Measurements from ENCODE around the gene DHX34. TPM values are rescaled to one million over a fixed set of nuclear protein-coding genes. Genes with fewer than 3 reads are reported as not detected.

The DHX34 gene
- 27.5 to 38.3 TPM (median 34.1 TPM) in 5 replicates for total RNA-seq (2022; extraction: Qiagen RNA extraction; ENCODE audit: low read depth)

GRCh38 chr19:47348819-47349795 is at the start of gene DHX34:
DHX34 (plus strand) TSS chr19:47349315; CDS start chr19:47353031, 3,716 bp downstream.

GRCh38 chr19:47309608-47310007 is 39.5 kb upstream of the DHX34 start, which contains the start of gene C5AR1:
C5AR1 (plus strand) TSS chr19:47309861; CDS start chr19:47309896, 35 bp downstream.

GRCh38 chr19:47331931-47332547 is 17.1 kb upstream of the DHX34 start, which contains the start of gene C5AR2:
C5AR2 (plus strand) TSS chr19:47332175; CDS start chr19:47340800, 8,625 bp downstream.

GRCh38 chr19:47419030-47419783 is 70.1 kb downstream of the DHX34 start, which contains the start of gene MEIS3:
MEIS3 (minus strand) TSS chr19:47419527; CDS start chr19:47419081, 446 bp downstream.

Other genes starting within 250 kb of the DHX34 start
- gene ZC3H4, start 235.5 kb upstream of the DHX34 start, total RNA-seq (2022; extraction: Qiagen RNA extraction; ENCODE audit: low read depth), result 19.7 to 23.0 TPM (median 20.4 TPM) in 5 replicates
- gene SAE1, start 218.5 kb upstream of the DHX34 start, total RNA-seq (2022; extraction: Qiagen RNA extraction; ENCODE audit: low read depth), result 197 to 219 TPM (median 209 TPM) in 5 replicates
- gene BBC3, start 118.1 kb upstream of the DHX34 start, total RNA-seq (2022; extraction: Qiagen RNA extraction; ENCODE audit: low read depth), result 13.9 to 26.4 TPM (median 23.7 TPM) in 5 replicates
- 21.4 to 24.9 TPM (median 23.7 TPM) in 5 replicates for gene CCDC9, start 92.8 kb upstream of the DHX34 start, total RNA-seq (2022; extraction: Qiagen RNA extraction; ENCODE audit: low read depth)
- 4.3 to 11.0 TPM (median 9.7 TPM) in 5 replicates for gene INAFM1, start 74.4 kb upstream of the DHX34 start, total RNA-seq (2022; extraction: Qiagen RNA extraction; ENCODE audit: low read depth)
- gene C5AR1, start 39.5 kb upstream of the DHX34 start, total RNA-seq (2022; extraction: Qiagen RNA extraction; ENCODE audit: low read depth), result 1.4 to 2.3 TPM (median 2.2 TPM) in 5 replicates
- 7.6 to 13.5 TPM (median 13.0 TPM) in 5 replicates for gene C5AR2, start 17.1 kb upstream of the DHX34 start, total RNA-seq (2022; extraction: Qiagen RNA extraction; ENCODE audit: low read depth)
- 31.1 to 41.8 TPM (median 37.4 TPM) in 5 replicates for gene MEIS3, start 70.2 kb downstream of the DHX34 start, total RNA-seq (2022; extraction: Qiagen RNA extraction; ENCODE audit: low read depth)
- 0.36 to 1.5 TPM (median 0.42 TPM) in 5 replicates for gene SLC8A2, start 122.6 kb downstream of the DHX34 start, total RNA-seq (2022; extraction: Qiagen RNA extraction; ENCODE audit: low read depth)
- 14.1 to 23.7 TPM (median 22.9 TPM) in 5 replicates for gene KPTN, start 134.9 kb downstream of the DHX34 start, total RNA-seq (2022; extraction: Qiagen RNA extraction; ENCODE audit: low read depth)
- gene NAPA, start 165.7 kb downstream of the DHX34 start, total RNA-seq (2022; extraction: Qiagen RNA extraction; ENCODE audit: low read depth), result 86.8 to 111 TPM (median 94.3 TPM) in 5 replicates
- gene ZNF541, start 223.8 kb downstream of the DHX34 start, total RNA-seq (2022; extraction: Qiagen RNA extraction; ENCODE audit: low read depth), result not detected in 5 replicates

All from A549 treated with GW870086 at 1 μM for 4 hours (cell line).